GM18951 (cell line): ENCODE results near the gene TMEM53.
"Not testable (repeated sequence)": the region's sequence is repeated elsewhere in the genome, so short reads cannot be mapped to it uniquely, and the experiment has no call there.

ENCODE experiments used
- POLR2A ChIP-seq: IDR thresholded peaks from 4 replicates; pipeline ENCODE4 v1.6.1; 2011; ENCODE audit warnings: mild to moderate bottlenecking; ENCODE audit not compliant: insufficient read length, insufficient read depth; ENCODE audit errors: extremely low read depth
- in situ Hi-C: fragments of 300-500 bp; cut with MboI; formaldehyde crosslinking; loops from one replicate; pipeline ENCODE4 v1.12.0; 2022; ENCODE audit warnings: low sequenced_read_pairs, mixed read lengths, inconsistent platforms; ENCODE audit not compliant: unreplicated experiment

The TMEM53 gene

DNA sequence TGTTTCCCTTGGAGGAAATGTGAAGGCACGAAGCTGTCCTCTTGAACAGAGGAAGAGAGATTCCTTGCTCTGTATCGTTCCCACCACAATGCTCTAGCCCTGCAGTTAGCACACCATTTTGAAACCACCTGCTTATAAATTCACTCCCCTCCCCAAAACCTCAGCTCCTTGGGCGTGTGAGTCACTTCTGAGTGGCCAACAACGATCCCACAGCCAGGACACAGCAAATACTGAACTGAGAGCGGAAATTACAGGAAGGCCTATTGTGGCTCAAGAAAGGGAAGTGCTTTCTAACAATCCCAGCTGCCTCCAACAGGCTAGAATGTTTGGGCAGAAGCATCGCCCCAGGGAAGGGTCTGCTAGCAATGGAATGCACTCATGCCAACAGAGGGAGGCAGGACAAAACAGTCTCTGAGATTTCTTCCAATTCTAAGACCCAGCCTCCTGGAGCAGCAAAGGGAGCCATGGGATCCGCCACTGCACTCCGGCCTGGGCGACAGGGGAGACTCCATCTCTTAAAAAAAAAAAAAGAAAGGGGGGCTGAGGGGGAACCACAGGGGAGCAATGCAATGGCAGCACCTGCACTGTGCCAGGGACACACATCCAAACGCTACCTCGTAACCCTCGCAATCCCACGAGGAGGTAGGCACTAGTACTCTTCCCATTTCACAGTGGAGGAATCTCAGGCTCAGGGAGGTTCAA is 1.9 kb downstream of the TMEM53 start:
- in situ Hi-C loops = no loop called here
- TF ChIP-seq POLR2A = no peak

DNA sequence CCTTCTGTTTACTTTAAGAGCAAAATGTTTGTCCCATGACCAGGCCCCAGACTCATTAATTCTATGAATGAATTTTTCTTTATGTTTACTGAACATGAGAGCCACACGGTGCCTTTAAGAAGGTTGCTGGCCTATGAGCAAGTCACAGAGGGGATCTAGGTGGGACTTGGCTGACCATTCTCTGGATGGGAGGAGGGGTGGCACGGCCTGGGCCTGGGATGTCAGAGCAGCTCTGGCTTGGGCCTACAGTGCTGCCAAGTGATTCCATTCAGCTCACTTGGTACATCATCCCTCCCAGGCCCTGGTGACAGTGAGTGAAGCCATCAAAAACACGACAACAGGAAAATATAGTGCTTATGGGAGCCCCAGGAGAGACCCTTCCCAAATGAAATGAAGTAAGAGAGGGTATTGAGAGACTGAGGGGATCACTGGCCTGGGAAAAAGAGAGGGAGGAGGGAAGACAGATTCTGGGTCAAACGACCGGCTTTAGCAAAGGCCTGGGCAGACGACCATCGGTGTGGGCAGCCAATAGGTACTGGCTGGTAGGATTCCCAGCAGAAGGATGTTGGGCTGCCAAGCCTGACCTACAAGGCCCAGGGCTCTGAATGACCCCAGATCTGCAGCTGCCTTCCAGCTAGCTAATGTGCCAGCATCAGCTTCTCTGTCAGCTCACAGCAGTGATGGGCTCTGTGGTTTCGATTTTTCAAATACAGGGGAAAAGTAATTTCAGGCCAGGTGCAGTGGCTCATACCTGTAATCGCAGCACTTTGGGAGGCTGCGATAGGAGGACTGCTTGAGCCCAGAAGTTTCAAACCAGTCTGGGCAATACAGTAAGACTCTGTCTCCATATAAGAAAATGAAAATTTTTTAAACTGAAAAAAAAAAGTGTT is 3.3 kb downstream of the TMEM53 start:
- no peak for TF ChIP-seq POLR2A
- in situ Hi-C loops = no loop called here

DNA sequence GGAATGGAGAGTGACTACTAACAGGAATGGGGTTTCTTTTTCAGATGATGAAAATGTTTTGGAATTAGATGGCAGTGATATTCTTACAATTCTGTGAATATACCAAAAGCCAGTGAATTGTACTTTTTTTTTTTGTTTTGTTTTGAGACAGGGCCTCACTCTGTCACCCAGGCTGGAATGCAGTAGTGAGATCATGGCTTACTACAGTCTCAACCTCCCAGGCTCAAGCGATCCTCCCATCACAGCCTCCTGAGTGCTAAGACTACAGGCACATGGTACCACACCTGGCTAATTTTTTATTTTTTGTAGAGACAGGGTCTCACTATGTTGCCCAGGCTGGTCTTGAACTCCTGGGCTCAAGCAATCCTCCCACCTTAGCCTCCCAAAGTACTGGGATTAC is 7.6 kb downstream of the TMEM53 start:
- in situ Hi-C loops = not testable (repeated sequence)

DNA sequence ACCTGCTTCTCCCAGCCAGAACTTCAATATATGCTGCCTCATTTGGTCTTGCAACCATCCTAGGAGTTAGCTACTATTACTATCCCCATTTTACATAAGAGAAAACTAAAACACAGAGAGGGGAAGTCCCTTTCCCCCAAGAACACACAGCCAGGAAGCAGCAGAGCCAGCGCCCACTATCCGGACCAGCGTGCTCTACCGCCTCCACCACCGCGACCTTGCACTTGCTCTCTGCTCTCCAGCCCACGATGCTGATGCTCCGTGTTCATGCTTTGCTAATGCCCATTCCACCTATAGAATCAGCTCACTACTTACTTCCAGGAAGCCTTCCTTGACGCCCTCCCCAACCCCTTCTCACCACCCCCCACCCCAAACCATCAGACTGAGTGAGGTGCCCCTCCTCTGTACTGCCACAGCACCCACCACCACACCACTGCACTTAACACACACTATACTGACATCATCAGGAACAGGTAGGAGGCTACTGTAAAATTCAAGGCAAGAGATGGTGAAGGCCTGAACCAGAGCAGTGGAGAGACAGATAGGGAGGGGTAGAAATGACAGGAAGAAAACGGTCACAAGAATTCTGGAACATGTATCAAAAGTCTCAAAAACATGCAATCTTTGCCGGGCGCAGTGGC is 9.4 kb downstream of the TMEM53 start:
- in situ Hi-C loops = no loop called here

DNA sequence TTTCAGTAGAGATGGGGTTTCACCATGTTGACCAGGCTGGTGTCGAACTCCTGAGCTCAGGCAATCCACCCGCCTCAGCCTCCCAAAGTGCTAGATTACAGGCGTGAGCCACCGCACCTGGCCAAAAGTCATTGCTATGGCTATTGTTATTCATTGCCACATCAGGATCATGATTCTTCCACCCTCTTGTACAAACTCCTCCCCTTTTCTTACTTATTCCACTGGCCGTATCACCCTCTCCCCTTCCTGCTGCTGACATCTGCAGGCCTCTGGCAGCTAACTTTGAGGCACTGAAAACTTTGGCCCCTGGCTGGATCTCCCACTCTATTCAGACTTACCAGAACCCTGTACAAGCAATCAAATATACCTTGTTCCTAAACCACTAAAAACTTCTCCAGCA is 10.9 kb downstream of the TMEM53 start:
- no peak for TF ChIP-seq POLR2A
- in situ Hi-C loops = no loop called here

More for the DNA sequence above, 9.4 kb downstream of the TMEM53 start:
- TF ChIP-seq POLR2A = no peak

DNA sequence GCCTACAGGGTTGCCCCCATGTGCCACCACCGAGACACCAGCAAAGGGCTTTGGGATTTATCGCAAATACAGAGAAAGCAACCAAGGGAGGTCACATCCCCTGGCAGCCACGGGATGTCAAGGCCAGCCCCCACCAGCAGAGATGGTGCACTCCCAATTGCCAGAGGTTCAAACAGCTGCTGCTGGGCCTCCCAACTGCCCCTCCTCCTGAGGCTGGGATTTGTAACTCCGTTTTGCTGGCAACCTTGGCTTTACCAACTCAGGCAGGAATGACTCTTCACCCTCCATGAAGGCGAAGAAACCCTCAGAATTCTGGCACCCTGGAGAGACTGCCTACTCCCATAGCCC is 11.6 kb downstream of the TMEM53 start:
- in situ Hi-C loops = no loop called here
- TF ChIP-seq POLR2A = no peak

DNA sequence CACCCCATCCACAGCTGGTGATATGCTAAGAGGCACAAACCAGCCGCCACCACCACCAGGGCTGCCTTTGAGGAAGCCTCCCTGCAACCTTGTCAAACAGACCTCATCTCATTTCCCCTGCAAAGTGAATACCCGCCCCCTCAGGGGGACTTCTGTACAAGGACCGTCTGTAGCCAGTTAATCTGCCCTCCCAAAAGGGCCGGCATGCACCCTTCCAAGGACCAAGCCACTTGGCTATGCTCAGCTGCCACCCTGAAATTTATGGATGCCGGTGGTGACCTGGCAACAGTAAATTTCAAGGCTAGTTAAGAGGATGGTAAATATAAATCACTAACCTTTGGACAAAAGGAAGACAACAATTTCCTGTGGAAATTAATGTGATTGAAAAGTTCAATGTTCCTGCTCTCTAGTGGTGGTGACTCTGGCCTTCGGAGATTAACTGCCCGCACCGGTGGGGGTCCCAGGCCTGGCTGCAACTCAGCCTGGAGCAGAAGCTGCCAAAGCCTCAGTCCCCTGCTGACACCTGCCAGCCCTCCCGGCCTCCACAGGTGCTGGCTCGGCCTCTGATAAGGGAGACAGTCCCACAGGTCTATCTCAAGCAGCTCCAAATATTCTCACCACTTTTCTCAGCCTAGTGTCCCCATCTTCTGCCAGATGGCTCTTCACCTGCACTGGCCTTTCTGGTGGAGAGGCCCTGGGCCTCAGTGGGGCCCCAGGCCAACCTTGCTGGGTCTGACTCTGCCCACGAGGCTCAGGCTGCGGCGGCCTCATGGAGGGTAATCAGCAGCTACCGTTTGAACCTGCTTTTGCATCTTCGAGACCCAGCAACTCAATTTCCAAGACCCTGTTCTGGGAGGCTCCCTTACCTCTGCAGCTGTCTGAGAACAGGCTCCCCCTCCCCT is 12.2 kb downstream of the TMEM53 start:
- in situ Hi-C loops = no loop called here
- no peak for TF ChIP-seq POLR2A

DNA sequence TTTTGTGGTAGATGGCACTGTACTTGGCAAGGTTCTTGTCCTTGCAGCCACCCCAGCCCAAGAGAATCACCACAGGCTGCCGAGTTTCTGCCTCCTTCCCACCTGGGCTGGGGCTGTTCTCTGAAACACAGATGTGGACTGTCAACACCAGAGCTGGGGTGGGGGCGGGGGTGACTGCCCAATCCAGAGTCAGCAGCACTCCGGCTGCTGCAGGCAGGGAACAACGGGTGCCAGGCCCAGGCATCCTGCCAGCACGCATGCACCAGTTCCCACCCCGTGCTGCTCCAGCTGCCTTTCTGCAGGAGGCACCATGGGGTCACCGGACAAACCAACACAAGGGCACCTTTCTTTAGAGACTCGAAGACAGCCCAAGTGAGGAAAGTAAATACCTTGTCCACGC is 14.1 kb downstream of the TMEM53 start:
- no peak for TF ChIP-seq POLR2A
- in situ Hi-C loops = no loop called here

DNA sequence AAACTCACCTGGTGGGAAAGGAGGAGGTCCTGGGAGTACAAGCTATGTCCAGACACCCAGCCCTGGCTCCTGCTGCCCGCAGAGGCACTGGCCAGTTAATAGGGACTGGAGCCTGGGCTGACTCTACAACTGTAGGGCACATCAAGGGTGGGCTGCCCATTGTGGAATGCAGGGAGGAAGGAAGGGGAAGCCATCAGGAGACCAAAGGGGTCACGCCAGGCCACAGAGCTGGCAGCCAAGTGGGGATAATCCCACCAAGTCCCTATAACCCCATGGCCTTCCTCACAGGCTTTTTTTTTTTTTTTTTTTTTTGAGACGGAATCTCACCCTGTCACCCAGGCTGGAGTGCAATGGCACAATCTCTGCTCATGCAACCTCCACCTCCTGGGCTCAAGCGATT is 14.7 kb downstream of the TMEM53 start:
- in situ Hi-C loops = no loop called here
- no peak for TF ChIP-seq POLR2A

DNA sequence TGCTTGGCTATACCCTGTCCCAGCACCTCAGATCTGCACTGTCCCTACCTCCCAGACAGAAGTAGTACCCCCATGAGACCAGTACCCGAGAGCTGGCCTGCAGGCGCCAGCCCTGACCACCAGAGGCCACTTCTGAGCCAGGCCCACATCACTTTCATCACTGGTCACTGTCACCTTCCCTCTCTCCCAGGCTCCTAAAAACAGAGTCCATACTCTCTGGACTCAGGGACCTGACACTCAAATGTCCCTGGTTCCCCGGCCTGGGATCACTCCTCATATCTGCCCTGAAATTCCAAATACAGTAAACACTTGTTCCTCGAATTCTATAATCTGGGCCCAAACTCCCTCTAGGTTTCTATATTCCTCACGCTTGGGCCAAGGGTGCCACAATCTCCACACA is 18.7 kb downstream of the TMEM53 start:
- in situ Hi-C loops = no loop called here
- no peak for TF ChIP-seq POLR2A

DNA sequence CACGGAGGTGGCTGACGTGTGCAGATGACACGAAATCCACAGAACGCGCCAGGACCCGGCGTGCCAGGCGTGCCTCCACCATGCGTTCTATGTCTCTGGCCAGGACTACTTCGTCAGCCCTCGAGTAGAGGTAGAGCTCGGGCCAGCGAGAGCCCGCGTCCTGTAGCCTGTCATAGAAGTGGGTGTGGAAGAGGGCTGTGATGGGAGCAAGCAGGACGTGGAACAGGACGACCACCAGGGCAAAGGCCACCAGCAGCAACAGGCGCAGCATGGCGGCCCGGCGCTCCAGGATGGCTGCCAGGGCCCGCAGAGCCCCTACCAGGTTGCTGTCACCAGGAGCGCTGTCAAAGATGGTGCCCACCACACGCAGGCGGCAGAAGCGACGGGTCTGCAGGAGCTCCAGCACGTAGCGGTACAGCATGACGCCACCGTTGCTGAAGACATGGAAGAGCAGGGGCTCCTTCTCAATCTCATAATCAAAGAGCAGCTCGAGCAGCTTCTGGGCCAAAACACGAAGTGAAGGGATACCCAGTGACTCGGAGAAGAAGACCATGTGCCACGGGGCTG is 19.6 kb downstream of the TMEM53 start:
- in situ Hi-C loops = no loop called here

DNA sequence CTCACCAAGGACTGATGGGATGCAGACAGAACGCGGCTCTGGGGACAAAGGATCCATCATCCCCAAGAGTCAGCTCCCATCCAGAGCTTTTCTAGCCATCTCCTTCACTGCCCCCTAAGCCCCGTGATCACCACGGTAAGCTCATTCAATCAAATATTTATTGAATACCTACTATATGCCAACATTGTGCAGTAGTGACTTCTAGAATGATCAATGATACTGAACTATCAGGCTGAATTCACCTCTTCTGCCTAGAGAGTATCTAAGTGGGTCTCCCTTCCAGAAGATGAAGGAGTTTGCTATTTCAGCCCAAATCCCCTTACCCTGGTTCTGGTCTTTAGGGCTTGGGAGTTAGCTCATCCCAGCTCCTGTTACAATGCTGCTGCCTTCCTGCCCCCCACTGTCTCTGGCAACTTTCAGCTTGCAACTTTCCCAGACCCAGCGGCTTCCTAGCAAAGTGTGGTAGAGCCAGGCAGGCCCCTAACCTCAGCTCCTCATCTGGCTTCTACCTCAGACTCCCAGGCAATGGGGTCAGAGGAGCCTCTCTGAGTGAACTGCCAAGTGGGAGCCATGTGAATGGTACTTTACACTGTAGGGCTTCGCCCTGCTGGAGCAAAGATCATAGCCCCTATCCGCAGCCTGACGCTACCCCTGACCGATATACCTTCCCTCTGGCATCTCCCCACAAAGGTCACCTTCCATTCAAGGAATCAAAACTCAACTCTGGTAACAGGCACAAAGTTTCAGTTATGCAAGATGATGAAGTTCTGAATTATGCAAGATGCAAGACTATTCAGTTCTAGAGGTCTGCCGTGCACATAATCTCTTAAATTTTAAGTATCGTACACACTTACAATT is 20.9 kb downstream of the TMEM53 start:
- in situ Hi-C loops = no loop called here
- TF ChIP-seq POLR2A = no peak

More for the DNA sequence above, 19.6 kb downstream of the TMEM53 start:
- no peak for TF ChIP-seq POLR2A
